ENCODE results near the gene ALDH16A1.

The ALDH16A1 gene

GRCh38 chr19:49453013-49453756 lies at the start of gene ALDH16A1:
Gene ALDH16A1, plus strand, starts transcription at chr19:49453225. Its CDS starts 107 bp downstream, at chr19:49453332.
- peak; percentile 98 for DNase-seq

GRCh38 chr19:49403404-49404187 lies 49.4 kb upstream of the ALDH16A1 start:
- no peak for DNase-seq

GRCh38 chr19:49407079-49407478 lies 45.9 kb upstream of the ALDH16A1 start:
- DNase-seq: no peak

GRCh38 chr19:49407482-49408015 lies 45.5 kb upstream of the ALDH16A1 start:
- DNase-seq: no peak

- no peak for DNase-seq
Observed at GRCh38 chr19:49408816-49409440, 44.1 kb upstream of the ALDH16A1 start.

- no peak for DNase-seq
Observed at GRCh38 chr19:49409441-49410029, 43.5 kb upstream of the ALDH16A1 start.

- no peak for DNase-seq
Observed at GRCh38 chr19:49411681-49412326, 41.2 kb upstream of the ALDH16A1 start.

GRCh38 chr19:49413348-49413747 lies 39.7 kb upstream of the ALDH16A1 start:
- no peak for DNase-seq

GRCh38 chr19:49414256-49414655 lies 38.8 kb upstream of the ALDH16A1 start:
- no peak for DNase-seq

- no peak for DNase-seq
Observed at GRCh38 chr19:49415102-49415809, 37.8 kb upstream of the ALDH16A1 start.

GRCh38 chr19:49415810-49416200 lies 37.2 kb upstream of the ALDH16A1 start:
- DNase-seq: no peak

- no peak for DNase-seq
Observed at GRCh38 chr19:49417088-49417487, 35.9 kb upstream of the ALDH16A1 start.

GRCh38 chr19:49418511-49418910 lies 34.5 kb upstream of the ALDH16A1 start:
- no peak for DNase-seq

GRCh38 chr19:49419173-49419572 lies 33.9 kb upstream of the ALDH16A1 start:
- no peak for DNase-seq

- DNase-seq: no peak
Observed at GRCh38 chr19:49420227-49420626, 32.8 kb upstream of the ALDH16A1 start.

GRCh38 chr19:49421039-49421877 lies 31.8 kb upstream of the ALDH16A1 start:
- peak; percentile 72 for DNase-seq

- DNase-seq: no peak
Observed at GRCh38 chr19:49421878-49422202, 31.2 kb upstream of the ALDH16A1 start.

GRCh38 chr19:49422407-49423070 lies 30.5 kb upstream of the ALDH16A1 start:
- peak; percentile 74 for DNase-seq

GRCh38 chr19:49423071-49423984 lies 29.7 kb upstream of the ALDH16A1 start, which contains the start of gene PTH2:
Gene PTH2, minus strand, starts transcription at chr19:49423441. Its CDS starts 102 bp downstream, at chr19:49423339.
- no peak for DNase-seq
